Neuronal stem cell (in vitro differentiated cells): ENCODE measurements around the gene TPPP3.
A peak's percentile ranks its signal among the peaks of the same experiment; 100 is the strongest.

Experiments
- DNase-seq: peaks from one replicate; pipeline ENCODE4 v3.0.0-alpha.2; 2013; ENCODE audit warnings: low spot score
- H2AFZ ChIP-seq: one replicate; pipeline ENCODE4 v1.6.1; 2013; ENCODE audit warnings: mild to moderate bottlenecking, low read length, inconsistent platforms
- H2AK5ac ChIP-seq: 2 replicates; pipeline ENCODE4 v1.6.1; 2013; ENCODE audit warnings: low read depth, mild to moderate bottlenecking, inconsistent platforms, low read length, moderate library complexity, mixed read lengths
- H2BK120ac ChIP-seq: 2 replicates; pipeline ENCODE4 v1.6.1; 2013; ENCODE audit warnings: low read depth, mild to moderate bottlenecking, inconsistent platforms, low read length, moderate library complexity, mixed read lengths
- H2BK12ac ChIP-seq: one replicate; pipeline ENCODE4 v1.6.1; 2013; ENCODE audit warnings: low read length, inconsistent platforms
- H2BK15ac ChIP-seq: 2 replicates; pipeline ENCODE4 v1.6.1; 2013; ENCODE audit warnings: mild to moderate bottlenecking, low read length, inconsistent platforms, mixed read lengths
- H2BK5ac ChIP-seq: one replicate; pipeline ENCODE4 v1.6.1; 2013; ENCODE audit warnings: inconsistent platforms, mild to moderate bottlenecking, low read length, moderate library complexity
- H3K14ac ChIP-seq: one replicate; pipeline ENCODE4 v1.6.1; 2013; ENCODE audit warnings: low read length, inconsistent platforms
- H3K18ac ChIP-seq: 2 replicates; pipeline ENCODE4 v1.6.1; 2013; ENCODE audit warnings: low read length, inconsistent platforms
- H3K23ac ChIP-seq: 2 replicates; pipeline ENCODE4 v1.6.1; 2013; ENCODE audit warnings: low read depth, mild to moderate bottlenecking, mixed read lengths, low read length, inconsistent platforms; ENCODE audit not compliant: poor library complexity
- H3K27ac ChIP-seq: replicated peaks from 3 replicates; pipeline ENCODE4 v1.5.1; 2013; ENCODE audit warnings: low read length, inconsistent platforms
- H3K27me3 ChIP-seq, 3 experiments: 2 replicates each; pipeline ENCODE4 v1.6.1; 2013; ENCODE audit warnings: low read length in 3 of 3, mild to moderate bottlenecking in 2 of 3, inconsistent platforms in 1 of 3, low read depth in 1 of 3, mixed read lengths in 1 of 3, moderate library complexity in 1 of 3; ENCODE audit not compliant: control insufficient read depth in 3 of 3, insufficient read depth in 3 of 3
- H3K36me3 ChIP-seq, 2 donors: replicated peaks in 1 of 2; 2 replicates each; pipeline ENCODE4 v1.6.1; 2013; ENCODE audit warnings: low read length in 2 of 2; ENCODE audit not compliant: control insufficient read depth in 2 of 2, insufficient read depth in 2 of 2
- H3K4ac ChIP-seq: 2 replicates; pipeline ENCODE4 v1.6.1; 2013; ENCODE audit warnings: inconsistent platforms, mild to moderate bottlenecking, low read length, moderate library complexity
- H3K4me1 ChIP-seq, 2 donors: 1 replicate in 1 of 2; 2 replicates in 1 of 2; pipeline ENCODE4 v1.6.1; 2013; ENCODE audit warnings: low read length in 2 of 2, low read depth in 1 of 2; ENCODE audit not compliant: control insufficient read depth in 2 of 2, insufficient read depth in 1 of 2
- H3K4me2 ChIP-seq: one replicate; pipeline ENCODE4 v1.6.1; 2013; ENCODE audit warnings: mild to moderate bottlenecking, low read length, inconsistent platforms; ENCODE audit not compliant: insufficient read depth, poor library complexity, severe bottlenecking
- H3K4me3 ChIP-seq, 2 donors: 2 replicates each; pipeline ENCODE4 v1.5.1; 2013; ENCODE audit warnings: low read length in 2 of 2, mild to moderate bottlenecking in 2 of 2, inconsistent platforms in 1 of 2, moderate library complexity in 1 of 2
- H3K79me1 ChIP-seq: one replicate; pipeline ENCODE4 v1.6.1; 2013; ENCODE audit warnings: low read depth, mild to moderate bottlenecking, inconsistent platforms, low read length, moderate library complexity
- H3K9ac ChIP-seq: one replicate; pipeline ENCODE4 v1.6.1; 2013; ENCODE audit warnings: mild to moderate bottlenecking, low read depth, low read length, inconsistent platforms; ENCODE audit not compliant: poor library complexity
- H3K9me3 ChIP-seq, 2 donors: replicated peaks in 1 of 2; 2 replicates each; pipeline versions ENCODE3 to v1.6.1; 2013; ENCODE audit warnings: low read length in 2 of 2, mild to moderate bottlenecking in 2 of 2, inconsistent platforms in 1 of 2, low read depth in 1 of 2, mixed read lengths in 1 of 2, moderate library complexity in 1 of 2; ENCODE audit not compliant: control insufficient read depth in 2 of 2, insufficient read depth in 1 of 2
- H4K8ac ChIP-seq: one replicate; pipeline ENCODE4 v1.6.1; 2013; ENCODE audit warnings: low read depth, mild to moderate bottlenecking, inconsistent platforms, low read length, moderate library complexity
- H4K91ac ChIP-seq: one replicate; pipeline ENCODE4 v1.6.1; 2013; ENCODE audit warnings: low read length, low read depth, mild to moderate bottlenecking, inconsistent platforms; ENCODE audit not compliant: poor library complexity
- WGBS, 2 donors: extraction: QIAGEN DNeasy Blood & Tissue Kit; methylation state at CpG; one replicate each; pipeline ENCODE4 v1.1.7; 2013; ENCODE audit warnings: missing lambda C conversion rate in 2 of 2, mixed read lengths in 1 of 2; ENCODE audit not compliant: insufficient read length in 2 of 2, insufficient replicate concordance in 1 of 2; ENCODE audit errors: extremely low coverage in 2 of 2; 5-methylcytosine and 5-hydroxymethylcytosine counted together

Gene TPPP3

GRCh38 chr16:67425580-67425979 lies 32.3 kb upstream of the TPPP3 start:
- H3K27me3 ChIP-seq: peaks cover 8 to 27% (median 24%) of the 10 kb centered on the region in 3 experiments
- no peak for DNase-seq
- no peak overlapping the region for H3K14ac ChIP-seq

DNA sequence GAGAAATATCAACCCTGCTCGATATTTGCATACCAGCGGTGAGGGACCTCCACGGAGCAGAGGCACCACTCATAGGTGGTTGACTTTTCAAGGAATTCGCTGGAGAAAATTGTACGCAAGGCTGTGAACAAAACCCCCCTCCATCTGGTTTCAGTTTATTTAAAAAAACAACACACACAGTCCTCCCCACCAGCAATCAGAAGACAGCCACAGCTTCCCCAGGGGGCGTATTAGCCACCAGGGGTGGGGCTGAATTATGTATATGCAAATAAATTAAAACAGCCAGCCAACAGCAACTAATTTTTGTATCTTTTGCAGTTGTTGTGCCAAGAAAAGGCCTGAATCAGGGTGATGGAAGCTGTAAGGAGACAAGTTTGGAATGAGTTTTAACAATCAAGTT lies 31.8 kb upstream of the TPPP3 start:
- no peak for DNase-seq
- Histone ChIP-seq H2BK5ac (no peak overlapping the region), H2AK5ac (no peak overlapping the region), H3K36me3 (no peaks in the 10 kb centered on the region), H3K27ac (no peak overlapping the region), H4K8ac (no peak overlapping the region), H3K14ac (no peak overlapping the region), H3K4me3 (no peak overlapping the region), H3K9me3 (no peaks in the 10 kb centered on the region), H3K23ac (no peak overlapping the region), H2BK15ac (no peak overlapping the region), H3K27me3 (peaks cover 3 to 22% (median 19%) of the 10 kb centered on the region in 3 experiments), H4K91ac (no peak overlapping the region), H3K4me2 (no peak overlapping the region), H3K4ac (no peak overlapping the region), H3K4me1 (peaks cover 17 to 21% of the 10 kb centered on the region in 2 donors), H3K9ac (no peak overlapping the region), H2BK120ac (no peak overlapping the region), H2AFZ (peak overlapping the region; percentile 73), H3K18ac (no peak overlapping the region), H3K79me1 (no peaks in the 10 kb centered on the region), H2BK12ac (no peak overlapping the region)
- WGBS, 2 donors: no CpG with 5 or more reads among the region's 6 CpGs

More at GRCh38 chr16:67425580-67425979, 32.3 kb upstream of the TPPP3 start:
- no peak overlapping the region for H2BK5ac ChIP-seq
- no peak overlapping the region for H4K91ac ChIP-seq
- H3K4me2 ChIP-seq: no peak overlapping the region
- H3K23ac ChIP-seq: no peak overlapping the region
- H3K18ac ChIP-seq: no peak overlapping the region
- H3K4ac ChIP-seq: no peak overlapping the region
- WGBS, 2 donors: no CpG with 5 or more reads among the region's 4 CpGs
- no peak overlapping the region for H3K9ac ChIP-seq
- H3K4me3 ChIP-seq: no peak overlapping the region
- H3K36me3 ChIP-seq: no peaks in the 10 kb centered on the region
- H4K8ac ChIP-seq: no peak overlapping the region
- peaks cover 17 to 21% of the 10 kb centered on the region in 2 donors for H3K4me1 ChIP-seq
- H3K79me1 ChIP-seq: no peaks in the 10 kb centered on the region
- no peak overlapping the region for H2AFZ ChIP-seq
- no peak overlapping the region for H3K27ac ChIP-seq
- no peak overlapping the region for H2BK12ac ChIP-seq
- H2BK15ac ChIP-seq: no peak overlapping the region
- H2AK5ac ChIP-seq: peak overlapping the region; percentile 11
- H2BK120ac ChIP-seq: no peak overlapping the region
- H3K9me3 ChIP-seq: no peaks in the 10 kb centered on the region

GRCh38 chr16:67424261-67424615 lies 30.9 kb upstream of the TPPP3 start:
- Histone ChIP-seq H4K8ac (no peak overlapping the region), H3K79me1 (no peaks in the 10 kb centered on the region), H3K18ac (peak overlapping the region; percentile 32), H2BK12ac (no peak overlapping the region), H3K9ac (no peak overlapping the region), H3K14ac (no peak overlapping the region), H3K4me3 (no peak overlapping the region), H3K4ac (no peak overlapping the region), H3K4me1 (peaks cover 16 to 19% of the 10 kb centered on the region in 2 donors), H4K91ac (no peak overlapping the region), H2BK5ac (no peak overlapping the region), H2AFZ (peak overlapping the region; percentile 73), H3K36me3 (no peaks in the 10 kb centered on the region), H3K23ac (no peak overlapping the region), H2BK120ac (no peak overlapping the region), H3K27me3 (peaks cover 0 to 14% (median 11%) of the 10 kb centered on the region in 3 experiments), H2AK5ac (no peak overlapping the region), H3K4me2 (no peak overlapping the region), H2BK15ac (peak overlapping the region; percentile 46), H3K27ac (no peak overlapping the region), H3K9me3 (no peaks in the 10 kb centered on the region)
- DNase-seq: no peak
- no CpG with 5 or more reads among the region's 5 CpGs for WGBS, 2 donors

GRCh38 chr16:67423611-67424260 lies 30.4 kb upstream of the TPPP3 start:
- H3K4me3 ChIP-seq: no peak overlapping the region
- no peak overlapping the region for H2BK120ac ChIP-seq
- no peak overlapping the region for H3K4ac ChIP-seq
- WGBS, 2 donors: no CpG with 5 or more reads among the region's 9 CpGs
- H3K79me1 ChIP-seq: no peaks in the 10 kb centered on the region
- no peak overlapping the region for H2BK5ac ChIP-seq
- H3K23ac ChIP-seq: no peak overlapping the region
- H3K9ac ChIP-seq: no peak overlapping the region
- no peak overlapping the region for H2AK5ac ChIP-seq
- no peaks in the 10 kb centered on the region for H3K9me3 ChIP-seq
- H4K91ac ChIP-seq: no peak overlapping the region
- no peak overlapping the region for H2BK15ac ChIP-seq
- H3K14ac ChIP-seq: no peak overlapping the region
- H4K8ac ChIP-seq: no peak overlapping the region
- H2BK12ac ChIP-seq: no peak overlapping the region
- H3K27ac ChIP-seq: no peak overlapping the region
- H3K36me3 ChIP-seq: no peaks in the 10 kb centered on the region
- DNase-seq: no peak
- H2AFZ ChIP-seq: peak overlapping the region; percentile 73
- no peak overlapping the region for H3K18ac ChIP-seq
- peaks cover 16 to 19% of the 10 kb centered on the region in 2 donors for H3K4me1 ChIP-seq
- H3K27me3 ChIP-seq: peaks cover 0 to 9% (median 6%) of the 10 kb centered on the region in 3 experiments
- H3K4me2 ChIP-seq: no peak overlapping the region
